Measurements from ENCODE around the gene TMEM38B. TPM values are rescaled to one million over a fixed set of nuclear protein-coding genes. Genes with fewer than 3 reads are reported as not detected.
A peak's percentile ranks its signal among the peaks of the same experiment; 100 is the strongest.
"Not testable (repeated sequence)": the region's sequence is repeated elsewhere in the genome, so short reads cannot be mapped to it uniquely, and the experiment has no call there.

TMEM38B gene
- total and polyA plus RNA-seq, 7 experiments from 2014 or later: 5.8 to 31.4 (median 17.5) TPM

- no peaks in the 10 kb centered on the region for H3K27me3 Mint-ChIP-seq
- H3K4me1 Mint-ChIP-seq: peaks cover 0 to 54% (median 45%) of the 10 kb centered on the region in 7 donors
- Histone ChIP-seq H3K27ac (ENCODE audit: low read depth, low read length) (no peak overlapping the region), H3K4me1 (ENCODE audit: control insufficient read depth in 2 of 2, insufficient read depth in 2 of 2, low read length in 2 of 2) (peaks cover 1% of the 10 kb centered on the region in 2 donors), H3K27me3 (ENCODE audit: control insufficient read depth in 2 of 2, insufficient read depth in 2 of 2, low read length in 2 of 2) (no peaks in the 10 kb centered on the region), H3K9me3 (ENCODE audit: control insufficient read depth in 2 of 3, low read length in 3 of 3) (no peaks in the 10 kb centered on the region), H3K36me3 (ENCODE audit: control insufficient read depth in 2 of 3, insufficient read depth in 3 of 3, low read length in 3 of 3) (no peaks in the 10 kb centered on the region), H3K4me3 (ENCODE audit: low read length) (no peak overlapping the region)
- no peaks in the 10 kb centered on the region for H3K9me3 Mint-ChIP-seq
- no peak overlapping the region for H3K27ac Mint-ChIP-seq
- no peak overlapping the region for H3K4me3 Mint-ChIP-seq
- CTCF ChIA-PET: no interaction called here
- ATAC-seq (no peak), DNase-seq (no peak)
- POLR2A ChIA-PET: no interaction called here
- intact Hi-C loops (cut with micrococcal nuclease): no loop called here
- H3K36me3 Mint-ChIP-seq: peaks cover 0 to 8% (median 0%) of the 10 kb centered on the region in 5 donors
Measured at GRCh38 chr9:105700668-105701067, 6.3 kb downstream of the TMEM38B start.

- Histone ChIP-seq H3K9me3 (ENCODE audit: control insufficient read depth in 2 of 3, low read length in 3 of 3) (no peaks in the 10 kb centered on the region), H3K27me3 (ENCODE audit: control insufficient read depth in 2 of 2, insufficient read depth in 2 of 2, low read length in 2 of 2) (no peaks in the 10 kb centered on the region), H3K4me3 (ENCODE audit: low read length) (no peak overlapping the region), H3K36me3 (ENCODE audit: control insufficient read depth in 2 of 3, insufficient read depth in 3 of 3, low read length in 3 of 3) (no peaks in the 10 kb centered on the region), H3K27ac (ENCODE audit: low read depth, low read length) (no peak overlapping the region), H3K4me1 (ENCODE audit: control insufficient read depth in 2 of 2, insufficient read depth in 2 of 2, low read length in 2 of 2) (no peaks in the 10 kb centered on the region)
- ChIA-PET CTCF (no interaction called here), POLR2A (no interaction called here)
- no peak overlapping the region for H3K4me3 Mint-ChIP-seq
- no peak for ATAC-seq
- peaks cover 0 to 10% (median 2%) of the 10 kb centered on the region in 5 donors for H3K36me3 Mint-ChIP-seq
- H3K9me3 Mint-ChIP-seq: no peaks in the 10 kb centered on the region
- no peaks in the 10 kb centered on the region for H3K27me3 Mint-ChIP-seq
- peaks cover 0 to 50% (median 41%) of the 10 kb centered on the region in 7 donors for H3K4me1 Mint-ChIP-seq
- intact Hi-C loops (cut with micrococcal nuclease): no loop called here
- DNase-seq: no peak
- H3K27ac Mint-ChIP-seq: no peak overlapping the region
Measured at GRCh38 chr9:105701145-105701544, 6.8 kb downstream of the TMEM38B start.

GRCh38 chr9:105702207-105702606 is 7.9 kb downstream of the TMEM38B start:
- Histone ChIP-seq H3K36me3 (ENCODE audit: control insufficient read depth in 2 of 3, insufficient read depth in 3 of 3, low read length in 3 of 3) (no peaks in the 10 kb centered on the region), H3K4me1 (ENCODE audit: control insufficient read depth in 2 of 2, insufficient read depth in 2 of 2, low read length in 2 of 2) (no peaks in the 10 kb centered on the region), H3K27ac (ENCODE audit: low read depth, low read length) (no peak overlapping the region), H3K4me3 (ENCODE audit: low read length) (no peak overlapping the region), H3K27me3 (ENCODE audit: control insufficient read depth in 2 of 2, insufficient read depth in 2 of 2, low read length in 2 of 2) (no peaks in the 10 kb centered on the region), H3K9me3 (ENCODE audit: control insufficient read depth in 2 of 3, low read length in 3 of 3) (no peaks in the 10 kb centered on the region)
- ATAC-seq (no peak), DNase-seq (no peak)
- intact Hi-C loops (cut with micrococcal nuclease): no loop called here
- CTCF ChIA-PET: interaction anchor here (1.4 kb wide), 1 partner anchor 16 kb away, joined by 3 read pairs; no protein-coding TSS in a partner anchor
- POLR2A ChIA-PET: no interaction called here
- Mint-ChIP-seq H3K27me3 (no peaks in the 10 kb centered on the region), H3K4me3 (no peak overlapping the region), H3K27ac (no peak overlapping the region), H3K36me3 (peaks cover 0 to 8% (median 5%) of the 10 kb centered on the region in 5 donors), H3K4me1 (peaks cover 0 to 43% (median 33%) of the 10 kb centered on the region in 7 donors), H3K9me3 (no peaks in the 10 kb centered on the region)

GRCh38 chr9:105703638-105704037 is 9.3 kb downstream of the TMEM38B start:
- intact Hi-C loops (cut with micrococcal nuclease); DNase-seq; H3K36me3 ChIP-seq (ENCODE audit: control insufficient read depth in 2 of 3, insufficient read depth in 3 of 3, low read length in 3 of 3); H3K9me3 ChIP-seq (ENCODE audit: control insufficient read depth in 2 of 3, low read length in 3 of 3); H3K36me3 Mint-ChIP-seq; H3K4me1 ChIP-seq (ENCODE audit: control insufficient read depth in 2 of 2, insufficient read depth in 2 of 2, low read length in 2 of 2); H3K27ac Mint-ChIP-seq; H3K4me3 Mint-ChIP-seq; H3K27me3 Mint-ChIP-seq; CTCF ChIA-PET; POLR2A ChIA-PET; H3K4me3 ChIP-seq (ENCODE audit: low read length); ATAC-seq; H3K27ac ChIP-seq (ENCODE audit: low read depth, low read length); H3K27me3 ChIP-seq (ENCODE audit: control insufficient read depth in 2 of 2, insufficient read depth in 2 of 2, low read length in 2 of 2); H3K9me3 Mint-ChIP-seq: not testable (repeated sequence)
- peaks cover 7 to 41% (median 33%) of the 10 kb centered on the region in 7 donors for H3K4me1 Mint-ChIP-seq

GRCh38 chr9:105706156-105706555 is 11.8 kb downstream of the TMEM38B start:
- no peak for ATAC-seq
- no peak overlapping the region for H3K27ac Mint-ChIP-seq
- H3K36me3 Mint-ChIP-seq: peaks cover 0 to 17% (median 12%) of the 10 kb centered on the region in 5 donors
- DNase-seq: no peak
- no peak overlapping the region for H3K27ac ChIP-seq (ENCODE audit: low read depth, low read length)
- H3K27me3 Mint-ChIP-seq: no peaks in the 10 kb centered on the region
- H3K9me3 ChIP-seq (ENCODE audit: control insufficient read depth in 2 of 3, low read length in 3 of 3): no peaks in the 10 kb centered on the region
- no peaks in the 10 kb centered on the region for H3K27me3 ChIP-seq (ENCODE audit: control insufficient read depth in 2 of 2, insufficient read depth in 2 of 2, low read length in 2 of 2)
- H3K36me3 ChIP-seq (ENCODE audit: control insufficient read depth in 2 of 3, insufficient read depth in 3 of 3, low read length in 3 of 3): peaks cover 0 to 12% (median 0%) of the 10 kb centered on the region in 3 experiments
- H3K9me3 Mint-ChIP-seq: no peaks in the 10 kb centered on the region
- ChIA-PET CTCF (interaction anchor here (0.7 kb wide), 1 partner anchor 1365 kb away, joined by 3 read pairs; no protein-coding TSS in a partner anchor), POLR2A (no interaction called here)
- H3K4me1 ChIP-seq (ENCODE audit: control insufficient read depth in 2 of 2, insufficient read depth in 2 of 2, low read length in 2 of 2): no peaks in the 10 kb centered on the region
- H3K4me3 ChIP-seq (ENCODE audit: low read length): no peak overlapping the region
- H3K4me1 Mint-ChIP-seq: peaks cover 5 to 25% (median 16%) of the 10 kb centered on the region in 7 donors
- no peak overlapping the region for H3K4me3 Mint-ChIP-seq
- intact Hi-C loops (cut with micrococcal nuclease): no loop called here

GRCh38 chr9:105708405-105708804 is 14.1 kb downstream of the TMEM38B start:
- ATAC-seq (no peak), DNase-seq (peak in 1 of 9 donors; percentile 34)
- intact Hi-C loops (cut with micrococcal nuclease): loop anchor here in 1 of 2 donors (1.0 kb wide), 2 partner anchors 10 to 15 kb away; no protein-coding TSS in a partner anchor
- Histone ChIP-seq H3K9me3 (ENCODE audit: control insufficient read depth in 2 of 3, low read length in 3 of 3) (no peaks in the 10 kb centered on the region), H3K4me1 (ENCODE audit: control insufficient read depth in 2 of 2, insufficient read depth in 2 of 2, low read length in 2 of 2) (no peaks in the 10 kb centered on the region), H3K27ac (ENCODE audit: low read depth, low read length) (peak overlapping the region; percentile 17), H3K4me3 (ENCODE audit: low read length) (peak overlapping the region; percentile 18), H3K27me3 (ENCODE audit: control insufficient read depth in 2 of 2, insufficient read depth in 2 of 2, low read length in 2 of 2) (no peaks in the 10 kb centered on the region), H3K36me3 (ENCODE audit: control insufficient read depth in 2 of 3, insufficient read depth in 3 of 3, low read length in 3 of 3) (peaks cover 0 to 12% (median 0%) of the 10 kb centered on the region in 3 experiments)
- CTCF ChIA-PET: no interaction called here
- peak overlapping the region; percentile 30 to 93 (median 74) for H3K27ac Mint-ChIP-seq
- peak overlapping the region; percentile 13 to 83 (median 72) for H3K4me3 Mint-ChIP-seq
- POLR2A ChIA-PET: interaction anchor here (1.4 kb wide), 1 partner anchor 15 kb away, joined by 4 read pairs; no protein-coding TSS in a partner anchor
- H3K9me3 Mint-ChIP-seq: no peaks in the 10 kb centered on the region
- H3K27me3 Mint-ChIP-seq: no peaks in the 10 kb centered on the region
- H3K4me1 Mint-ChIP-seq: peaks cover 0 to 19% (median 12%) of the 10 kb centered on the region in 7 donors
- peaks cover 0 to 17% (median 12%) of the 10 kb centered on the region in 5 donors for H3K36me3 Mint-ChIP-seq

GRCh38 chr9:105710638-105711037 is 16.3 kb downstream of the TMEM38B start:
- Histone ChIP-seq H3K27ac (ENCODE audit: low read depth, low read length) (no peak overlapping the region), H3K9me3 (ENCODE audit: control insufficient read depth in 2 of 3, low read length in 3 of 3) (no peaks in the 10 kb centered on the region), H3K27me3 (ENCODE audit: control insufficient read depth in 2 of 2, insufficient read depth in 2 of 2, low read length in 2 of 2) (no peaks in the 10 kb centered on the region), H3K4me3 (ENCODE audit: low read length) (no peak overlapping the region), H3K36me3 (ENCODE audit: control insufficient read depth in 2 of 3, insufficient read depth in 3 of 3, low read length in 3 of 3) (peaks cover 0 to 20% (median 0%) of the 10 kb centered on the region in 3 experiments), H3K4me1 (ENCODE audit: control insufficient read depth in 2 of 2, insufficient read depth in 2 of 2, low read length in 2 of 2) (no peaks in the 10 kb centered on the region)
- H3K36me3 Mint-ChIP-seq: peaks cover 0 to 24% (median 17%) of the 10 kb centered on the region in 5 donors
- no peaks in the 10 kb centered on the region for H3K27me3 Mint-ChIP-seq
- H3K9me3 Mint-ChIP-seq: no peaks in the 10 kb centered on the region
- ATAC-seq (no peak), DNase-seq (no peak)
- peaks cover 0 to 27% (median 12%) of the 10 kb centered on the region in 7 donors for H3K4me1 Mint-ChIP-seq
- intact Hi-C loops (cut with micrococcal nuclease): no loop called here
- no peak overlapping the region for H3K27ac Mint-ChIP-seq
- ChIA-PET POLR2A (no interaction called here), CTCF (no interaction called here)
- H3K4me3 Mint-ChIP-seq: no peak overlapping the region
